ENCODE measurements around the gene RASSF5. TPM values are rescaled to one million over a fixed set of nuclear protein-coding genes. Genes with fewer than 3 reads are reported as not detected.

Gene RASSF5
- total RNA-seq, 4 donors from 2014 or later = 6.6 to 23.0 (median 10.5) TPM

GRCh38 chr1:206492589-206492988, 14.7 kb upstream of the RASSF5 start:
- peaks cover 0 to 7% (median 0%) of the 10 kb centered on the region in 4 donors for H3K36me3 ChIP-seq
- no peak overlapping the region for H3K4me3 ChIP-seq
- no peak for TF ChIP-seq POLR2A (IDR thresholded peaks at IDR 0.05; ENCODE audit: low read depth)
- TF ChIP-seq CTCF (IDR thresholded peaks at IDR 0.05) = no peak
- no peak for TF ChIP-seq EP300 (IDR thresholded peaks at IDR 0.05)
- no peak for TF ChIP-seq POLR2AphosphoS5 (IDR thresholded peaks at IDR 0.05)
- no peaks in the 10 kb centered on the region for H3K27me3 ChIP-seq
- WGBS = 96% methylated on average over 10 of the region's 10 CpGs
- intact Hi-C loops (cut with DNase I) = loop anchor here (10.0 kb wide), 1 partner anchor 422 kb away; no protein-coding TSS in a partner anchor
- no peak for DNase-seq (ENCODE audit: extremely low spot score)
- peaks cover 16 to 32% (median 26%) of the 10 kb centered on the region in 4 donors for H3K4me1 ChIP-seq
- H3K9me3 ChIP-seq = no peaks in the 10 kb centered on the region
- no peak overlapping the region for H3K27ac ChIP-seq (replicated peaks in 1 of 4)

- H3K4me1 ChIP-seq = peaks cover 16 to 32% (median 26%) of the 10 kb centered on the region in 4 donors
- 95% methylated on average over 8 of the region's 9 CpGs for WGBS
- intact Hi-C loops (cut with DNase I) = loop anchor here (10.0 kb wide), 1 partner anchor 422 kb away; no protein-coding TSS in a partner anchor
These were observed 14.1 kb upstream of the RASSF5 start for GRCh38 chr1:206493279-206493678.

GRCh38 chr1:206495011-206495461, 12.3 kb upstream of the RASSF5 start:
- TF ChIP-seq EP300 (IDR thresholded peaks at IDR 0.05) (no peak), POLR2A (IDR thresholded peaks at IDR 0.05; ENCODE audit: low read depth) (no peak), CTCF (IDR thresholded peaks at IDR 0.05) (no peak), POLR2AphosphoS5 (IDR thresholded peaks at IDR 0.05) (no peak)
- Histone ChIP-seq H3K4me3 (no peak overlapping the region), H3K27ac (replicated peaks in 1 of 4) (peak overlapping the region in 2 of 4 donors; percentile 6 to 53), H3K4me1 (peaks cover 16 to 30% (median 24%) of the 10 kb centered on the region in 4 donors), H3K9me3 (no peaks in the 10 kb centered on the region), H3K27me3 (no peaks in the 10 kb centered on the region), H3K36me3 (peaks cover 0 to 5% (median 0%) of the 10 kb centered on the region in 4 donors)
- no peak for DNase-seq (ENCODE audit: extremely low spot score)
- 84% methylated on average over 6 of the region's 6 CpGs for WGBS
- intact Hi-C loops (cut with DNase I) = loop anchor here (10.0 kb wide), 1 partner anchor 420 kb away; no protein-coding TSS in a partner anchor

More at GRCh38 chr1:206493279-206493678, 14.1 kb upstream of the RASSF5 start:
- no peak for TF ChIP-seq EP300 (IDR thresholded peaks at IDR 0.05)
- no peak for TF ChIP-seq POLR2A (IDR thresholded peaks at IDR 0.05; ENCODE audit: low read depth)
- TF ChIP-seq POLR2AphosphoS5 (IDR thresholded peaks at IDR 0.05) = no peak
- no peak for TF ChIP-seq CTCF (IDR thresholded peaks at IDR 0.05)
- peaks cover 0 to 5% (median 0%) of the 10 kb centered on the region in 4 donors for H3K36me3 ChIP-seq
- no peaks in the 10 kb centered on the region for H3K27me3 ChIP-seq
- no peak overlapping the region for H3K27ac ChIP-seq (replicated peaks in 1 of 4)
- no peak for DNase-seq (ENCODE audit: extremely low spot score)
- no peak overlapping the region for H3K4me3 ChIP-seq
- H3K9me3 ChIP-seq = no peaks in the 10 kb centered on the region

- no peak overlapping the region for H3K4me3 ChIP-seq
- peaks cover 0 to 5% (median 0%) of the 10 kb centered on the region in 4 donors for H3K36me3 ChIP-seq
- WGBS = 54% methylated on average over 3 of the region's 3 CpGs
- peak overlapping the region in 3 of 4 donors; percentile 6 to 53 (median 17) for H3K27ac ChIP-seq (replicated peaks in 1 of 4)
- no peaks in the 10 kb centered on the region for H3K9me3 ChIP-seq
- H3K27me3 ChIP-seq = no peaks in the 10 kb centered on the region
- intact Hi-C loops (cut with DNase I) = loop anchor here (10.0 kb wide), 1 partner anchor 419 kb away; no protein-coding TSS in a partner anchor
- TF ChIP-seq POLR2AphosphoS5 (IDR thresholded peaks at IDR 0.05) (no peak), POLR2A (IDR thresholded peaks at IDR 0.05; ENCODE audit: low read depth) (no peak), CTCF (IDR thresholded peaks at IDR 0.05) (no peak), EP300 (IDR thresholded peaks at IDR 0.05) (no peak)
- H3K4me1 ChIP-seq = peaks cover 16 to 24% (median 22%) of the 10 kb centered on the region in 4 donors
- DNase-seq (ENCODE audit: extremely low spot score) = no peak
These were observed 11.8 kb upstream of the RASSF5 start for GRCh38 chr1:206495493-206496046.
